ENCODE results near the gene SLC24A1. TPM values are rescaled to one million over a fixed set of nuclear protein-coding genes. Genes with fewer than 3 reads are reported as not detected.
A peak's percentile ranks its signal among the peaks of the same experiment; 100 is the strongest.
"Not testable (repeated sequence)": the region's sequence is repeated elsewhere in the genome, so short reads cannot be mapped to it uniquely, and the experiment has no call there.

SLC24A1 gene
- total RNA-seq, 1 donor from 2014 or later: 4.7 TPM

- Mint-ChIP-seq H3K36me3 (ENCODE audit: unreplicated experiment) (no peaks in the 10 kb centered on the region), H3K4me1 (ENCODE audit: low read depth, unreplicated experiment) (peaks cover 7% of the 10 kb centered on the region), H3K4me3 (ENCODE audit: unreplicated experiment) (no peak overlapping the region), H3K27ac (ENCODE audit: unreplicated experiment) (no peak overlapping the region), H3K9me3 (ENCODE audit: unreplicated experiment) (peaks cover 4% of the 10 kb centered on the region), H3K27me3 (ENCODE audit: unreplicated experiment) (peaks cover 2% of the 10 kb centered on the region)
- DNase-seq: no peak
- TF ChIP-seq, protein P1, sequence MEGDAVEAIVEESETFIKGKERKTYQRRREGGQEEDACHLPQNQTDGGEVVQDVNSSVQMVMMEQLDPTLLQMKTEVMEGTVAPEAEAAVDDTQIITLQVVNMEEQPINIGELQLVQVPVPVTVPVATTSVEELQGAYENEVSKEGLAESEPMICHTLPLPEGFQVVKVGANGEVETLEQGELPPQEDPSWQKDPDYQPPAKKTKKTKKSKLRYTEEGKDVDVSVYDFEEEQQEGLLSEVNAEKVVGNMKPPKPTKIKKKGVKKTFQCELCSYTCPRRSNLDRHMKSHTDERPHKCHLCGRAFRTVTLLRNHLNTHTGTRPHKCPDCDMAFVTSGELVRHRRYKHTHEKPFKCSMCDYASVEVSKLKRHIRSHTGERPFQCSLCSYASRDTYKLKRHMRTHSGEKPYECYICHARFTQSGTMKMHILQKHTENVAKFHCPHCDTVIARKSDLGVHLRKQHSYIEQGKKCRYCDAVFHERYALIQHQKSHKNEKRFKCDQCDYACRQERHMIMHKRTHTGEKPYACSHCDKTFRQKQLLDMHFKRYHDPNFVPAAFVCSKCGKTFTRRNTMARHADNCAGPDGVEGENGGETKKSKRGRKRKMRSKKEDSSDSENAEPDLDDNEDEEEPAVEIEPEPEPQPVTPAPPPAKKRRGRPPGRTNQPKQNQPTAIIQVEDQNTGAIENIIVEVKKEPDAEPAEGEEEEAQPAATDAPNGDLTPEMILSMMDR (IDR thresholded peaks at IDR 0.05; ENCODE audit: partially characterized antibody, unreplicated experiment): no peak
These were observed 8.6 kb upstream of the SLC24A1 start for GRCh38 chr15:65612949-65613744.

DNA sequence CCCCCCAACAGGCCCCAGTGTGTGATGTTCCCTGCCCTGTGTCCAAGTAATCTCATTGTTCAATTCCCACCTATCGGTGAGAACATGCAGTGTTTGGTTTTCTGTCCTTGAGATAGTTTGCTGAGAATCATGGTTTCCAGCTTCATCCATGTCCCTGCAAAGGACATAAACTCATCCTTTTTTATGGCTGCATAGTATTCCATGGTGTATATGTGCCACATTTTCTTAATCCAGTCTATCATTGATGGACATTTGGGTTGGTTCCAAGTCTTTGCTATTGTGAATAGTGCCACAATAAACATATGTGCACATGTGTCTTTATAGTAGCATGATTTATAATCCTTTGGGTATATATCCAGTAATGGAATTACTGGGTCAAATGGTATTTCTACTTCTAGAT lies 5.9 kb upstream of the SLC24A1 start:
- H3K9me3 Mint-ChIP-seq (ENCODE audit: unreplicated experiment); H3K27me3 Mint-ChIP-seq (ENCODE audit: unreplicated experiment); H3K4me1 Mint-ChIP-seq (ENCODE audit: low read depth, unreplicated experiment); H3K36me3 Mint-ChIP-seq (ENCODE audit: unreplicated experiment); H3K27ac Mint-ChIP-seq (ENCODE audit: unreplicated experiment); H3K4me3 Mint-ChIP-seq (ENCODE audit: unreplicated experiment); DNase-seq: not testable (repeated sequence)

GRCh38 chr15:65618560-65619109 lies 3.1 kb upstream of the SLC24A1 start:
- TF ChIP-seq, protein P1 (IDR thresholded peaks at IDR 0.05; ENCODE audit: partially characterized antibody, unreplicated experiment): no peak
- H3K36me3 Mint-ChIP-seq (ENCODE audit: unreplicated experiment): no peaks in the 10 kb centered on the region
- no peaks in the 10 kb centered on the region for H3K27me3 Mint-ChIP-seq (ENCODE audit: unreplicated experiment)
- no peak for DNase-seq
- peaks cover 5% of the 10 kb centered on the region for H3K4me1 Mint-ChIP-seq (ENCODE audit: low read depth, unreplicated experiment)
- no peak overlapping the region for H3K4me3 Mint-ChIP-seq (ENCODE audit: unreplicated experiment)
- H3K27ac Mint-ChIP-seq (ENCODE audit: unreplicated experiment): no peak overlapping the region
- H3K9me3 Mint-ChIP-seq (ENCODE audit: unreplicated experiment): peaks cover 4% of the 10 kb centered on the region

- H3K27me3 Mint-ChIP-seq (ENCODE audit: unreplicated experiment): no peaks in the 10 kb centered on the region
- no peak for DNase-seq
- TF ChIP-seq, protein P1 (IDR thresholded peaks at IDR 0.05; ENCODE audit: partially characterized antibody, unreplicated experiment): no peak
- peaks cover 7% of the 10 kb centered on the region for H3K36me3 Mint-ChIP-seq (ENCODE audit: unreplicated experiment)
- peak overlapping the region; percentile 6 for H3K4me3 Mint-ChIP-seq (ENCODE audit: unreplicated experiment)
- H3K9me3 Mint-ChIP-seq (ENCODE audit: unreplicated experiment): no peaks in the 10 kb centered on the region
- peak overlapping the region; percentile 4 for H3K27ac Mint-ChIP-seq (ENCODE audit: unreplicated experiment)
- H3K4me1 Mint-ChIP-seq (ENCODE audit: low read depth, unreplicated experiment): peaks cover 4% of the 10 kb centered on the region
These were observed 2.0 kb upstream of the SLC24A1 start for GRCh38 chr15:65619626-65620290.

DNA sequence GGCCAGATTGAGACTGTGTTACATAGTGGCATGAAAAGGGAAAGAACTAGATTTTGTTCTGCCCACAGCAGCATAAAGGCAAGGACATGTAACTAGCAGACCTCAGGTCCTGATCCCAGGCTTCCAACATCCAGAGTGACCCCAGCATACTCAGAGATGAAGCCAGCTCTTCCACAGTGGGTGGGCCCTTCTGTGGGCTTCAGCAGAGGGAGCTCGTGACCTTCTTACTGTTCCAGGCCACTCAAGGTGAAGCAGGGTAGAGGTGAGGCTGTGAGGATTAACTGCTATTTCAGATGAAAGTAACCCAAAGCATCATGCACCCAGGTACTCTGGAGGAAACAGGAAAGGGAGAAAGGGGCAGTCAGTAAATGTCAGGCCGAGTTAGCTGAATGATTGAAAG lies 905 bp upstream of the SLC24A1 start:
- no peak for DNase-seq
- peaks cover 7% of the 10 kb centered on the region for H3K36me3 Mint-ChIP-seq (ENCODE audit: unreplicated experiment)
- H3K4me1 Mint-ChIP-seq (ENCODE audit: low read depth, unreplicated experiment): peaks cover 4% of the 10 kb centered on the region
- H3K9me3 Mint-ChIP-seq (ENCODE audit: unreplicated experiment): no peaks in the 10 kb centered on the region
- no peak overlapping the region for H3K4me3 Mint-ChIP-seq (ENCODE audit: unreplicated experiment)
- no peaks in the 10 kb centered on the region for H3K27me3 Mint-ChIP-seq (ENCODE audit: unreplicated experiment)
- TF ChIP-seq, protein P1 (IDR thresholded peaks at IDR 0.05; ENCODE audit: partially characterized antibody, unreplicated experiment): no peak
- H3K27ac Mint-ChIP-seq (ENCODE audit: unreplicated experiment): no peak overlapping the region
